ENCODE measurements around the gene SATB1.

SATB1 gene

GRCh38 chr3:18372786-18373405 lies 52.2 kb downstream of the SATB1 start:
- Histone ChIP-seq H3K27me3 (ENCODE audit: insufficient read depth, low read depth) (no peaks in the 10 kb centered on the region), H3K4me3 (IDR thresholded peaks at IDR 0.05; ENCODE audit: insufficient read depth, low read depth, low read length) (no peak overlapping the region), H3K27ac (no peak overlapping the region), H3K79me2 (ENCODE audit: insufficient read depth, low read depth) (no peaks in the 10 kb centered on the region), H4K20me1 (ENCODE audit: insufficient read depth) (no peaks in the 10 kb centered on the region), H3K9ac (no peak overlapping the region), H3K4me1 (ENCODE audit: low read depth, poor library complexity, severe bottlenecking) (no peaks in the 10 kb centered on the region), H3K4me2 (no peak overlapping the region), H2AFZ (ENCODE audit: low read depth) (no peak overlapping the region), H3K36me3 (ENCODE audit: insufficient read depth) (no peaks in the 10 kb centered on the region)
- no peak for TF ChIP-seq CTCF (conservative IDR thresholded peaks at IDR 0.05; ENCODE audit: low read depth, low read length)

- no peak overlapping the region for H3K9ac ChIP-seq
- no peaks in the 10 kb centered on the region for H3K36me3 ChIP-seq (ENCODE audit: insufficient read depth)
- H4K20me1 ChIP-seq (ENCODE audit: insufficient read depth), result no peaks in the 10 kb centered on the region
- TF ChIP-seq CTCF (conservative IDR thresholded peaks at IDR 0.05; ENCODE audit: low read depth, low read length), result no peak
- no peak overlapping the region for H3K4me3 ChIP-seq (IDR thresholded peaks at IDR 0.05; ENCODE audit: insufficient read depth, low read depth, low read length)
- H3K4me1 ChIP-seq (ENCODE audit: low read depth, poor library complexity, severe bottlenecking), result no peaks in the 10 kb centered on the region
- H3K27ac ChIP-seq, result no peak overlapping the region
- no peaks in the 10 kb centered on the region for H3K79me2 ChIP-seq (ENCODE audit: insufficient read depth, low read depth)
- H3K27me3 ChIP-seq (ENCODE audit: insufficient read depth, low read depth), result no peaks in the 10 kb centered on the region
- H2AFZ ChIP-seq (ENCODE audit: low read depth), result no peak overlapping the region
- no peak overlapping the region for H3K4me2 ChIP-seq
Measured at GRCh38 chr3:18370672-18371071, 54.5 kb downstream of the SATB1 start.

- H3K4me3 ChIP-seq (IDR thresholded peaks at IDR 0.05; ENCODE audit: insufficient read depth, low read depth, low read length), result no peak overlapping the region
- no peaks in the 10 kb centered on the region for H3K4me1 ChIP-seq (ENCODE audit: low read depth, poor library complexity, severe bottlenecking)
- H3K27ac ChIP-seq, result no peak overlapping the region
- no peak overlapping the region for H3K9ac ChIP-seq
- H3K4me2 ChIP-seq, result no peak overlapping the region
- H4K20me1 ChIP-seq (ENCODE audit: insufficient read depth), result no peaks in the 10 kb centered on the region
- no peaks in the 10 kb centered on the region for H3K27me3 ChIP-seq (ENCODE audit: insufficient read depth, low read depth)
- no peaks in the 10 kb centered on the region for H3K79me2 ChIP-seq (ENCODE audit: insufficient read depth, low read depth)
- TF ChIP-seq CTCF (conservative IDR thresholded peaks at IDR 0.05; ENCODE audit: low read depth, low read length), result no peak
- no peaks in the 10 kb centered on the region for H3K36me3 ChIP-seq (ENCODE audit: insufficient read depth)
- H2AFZ ChIP-seq (ENCODE audit: low read depth), result no peak overlapping the region
Measured at GRCh38 chr3:18369551-18370185, 55.5 kb downstream of the SATB1 start.

GRCh38 chr3:18366258-18366657 lies 58.9 kb downstream of the SATB1 start:
- Histone ChIP-seq H3K36me3 (ENCODE audit: insufficient read depth) (no peaks in the 10 kb centered on the region), H3K9ac (no peak overlapping the region), H3K79me2 (ENCODE audit: insufficient read depth, low read depth) (no peaks in the 10 kb centered on the region), H2AFZ (ENCODE audit: low read depth) (no peak overlapping the region), H3K4me1 (ENCODE audit: low read depth, poor library complexity, severe bottlenecking) (no peaks in the 10 kb centered on the region), H3K27me3 (ENCODE audit: insufficient read depth, low read depth) (no peaks in the 10 kb centered on the region), H3K27ac (no peak overlapping the region), H3K4me2 (no peak overlapping the region), H4K20me1 (ENCODE audit: insufficient read depth) (no peaks in the 10 kb centered on the region), H3K4me3 (IDR thresholded peaks at IDR 0.05; ENCODE audit: insufficient read depth, low read depth, low read length) (no peak overlapping the region)
- no peak for TF ChIP-seq CTCF (conservative IDR thresholded peaks at IDR 0.05; ENCODE audit: low read depth, low read length)

All from KMS-11 (cell line).